Activated CD8-positive, alpha-beta memory T cell treated with anti-CD3 and anti-CD28 coated beads, Interleukin-2, amount 50 U/mL, for 4 hours (primary cell): ENCODE measurements around the gene ITGA1.
"Not testable (repeated sequence)": the region's sequence is repeated elsewhere in the genome, so short reads cannot be mapped to it uniquely, and the experiment has no call there.

Experiments
- DNase-seq: peaks from one replicate; pipeline ENCODE4 v3.0.0-alpha.2; 2020

ITGA1 gene

GRCh38 chr5:52906845-52907244, 119.1 kb downstream of the ITGA1 start:
- no peak for DNase-seq

GRCh38 chr5:52909192-52909591, 121.5 kb downstream of the ITGA1 start:
- DNase-seq, result no peak

- DNase-seq, result no peak
Measured at GRCh38 chr5:52910071-52910470, 122.4 kb downstream of the ITGA1 start.

GRCh38 chr5:52915176-52915875, 127.6 kb downstream of the ITGA1 start:
- DNase-seq, result peak; percentile 34

GRCh38 chr5:52920929-52921328, 133.2 kb downstream of the ITGA1 start:
- DNase-seq, result no peak

- DNase-seq, result no peak
Measured at GRCh38 chr5:52922384-52922783, 134.7 kb downstream of the ITGA1 start.

GRCh38 chr5:52924456-52924855, 136.7 kb downstream of the ITGA1 start:
- DNase-seq, result no peak

GRCh38 chr5:52925001-52925400, 137.3 kb downstream of the ITGA1 start:
- no peak for DNase-seq

- DNase-seq, result no peak
Measured at GRCh38 chr5:52928689-52929088, 141.0 kb downstream of the ITGA1 start.

GRCh38 chr5:52938226-52938625, 150.5 kb downstream of the ITGA1 start:
- DNase-seq, result no peak

- DNase-seq, result no peak
Measured at GRCh38 chr5:52943285-52943684, 155.6 kb downstream of the ITGA1 start.

GRCh38 chr5:52943808-52944207, 156.1 kb downstream of the ITGA1 start:
- no peak for DNase-seq

- no peak for DNase-seq
Measured at GRCh38 chr5:52945040-52945439, 157.3 kb downstream of the ITGA1 start.

GRCh38 chr5:52947208-52947607, 159.5 kb downstream of the ITGA1 start:
- no peak for DNase-seq

- no peak for DNase-seq
Measured at GRCh38 chr5:52947851-52948250, 160.1 kb downstream of the ITGA1 start.

GRCh38 chr5:52948418-52949076, 160.8 kb downstream of the ITGA1 start:
- peak; percentile 32 for DNase-seq

- no peak for DNase-seq
Measured at GRCh38 chr5:52950686-52951085, 163.0 kb downstream of the ITGA1 start.

- no peak for DNase-seq
Measured at GRCh38 chr5:52952483-52952882, 164.8 kb downstream of the ITGA1 start.

- DNase-seq, result no peak
Measured at GRCh38 chr5:52956014-52956413, 168.3 kb downstream of the ITGA1 start.

GRCh38 chr5:52956915-52957747, 169.4 kb downstream of the ITGA1 start:
- DNase-seq, result no peak

GRCh38 chr5:52961274-52961681, 173.6 kb downstream of the ITGA1 start:
- DNase-seq, result no peak

- DNase-seq, result no peak
Measured at GRCh38 chr5:52963636-52964035, 175.9 kb downstream of the ITGA1 start.

GRCh38 chr5:52964138-52964537, 176.4 kb downstream of the ITGA1 start:
- no peak for DNase-seq

- not testable (repeated sequence) for DNase-seq
Measured at GRCh38 chr5:52976157-52976556, 188.4 kb downstream of the ITGA1 start.
